Endothelial cell of umbilical vein (primary cell): ENCODE data around the gene AGFG1. TPM values are rescaled to one million over a fixed set of nuclear protein-coding genes. Genes with fewer than 3 reads are reported as not detected.

Experiments
- BruUV-seq: library from RNA; stranded (reverse); fragments of 400-500 nt; replicated peaks from 2 replicates; lab custom pipeline; 2021; lab: Mats Ljungman, UMichigan
- CTCF ChIA-PET: fragments of 300-600, 350-600 bp; sonication (Branson Sonifier 250); formaldehyde crosslinking; loops from one replicate; lab custom pipeline; 2021; ENCODE audit warnings: antibody characterized with exemption, inconsistent platforms; lab: Charles Lee
- POLR2A ChIA-PET: fragments of 300-600, 350-600 bp; sonication (Branson Sonifier 250); formaldehyde crosslinking; loops from one replicate; lab custom pipeline; 2021; ENCODE audit warnings: antibody characterized with exemption, inconsistent platforms; lab: Charles Lee
- DNase-seq: peaks from one replicate; pipeline ENCODE4 v3.0.0-alpha.2; 2011; ENCODE audit warnings: low read depth, low spot score
- FAIRE-seq: peaks from 2 replicates; lab custom pipeline; 2011; peaks lifted over from hg19 to GRCh38; lab: Jason Lieb, UNC
- H2AFZ ChIP-seq: 2 replicates; pipeline ENCODE4 v1.6.0; 2012; ENCODE audit warnings: low read depth, low read length, control low read depth, inconsistent platforms
- H3K27ac ChIP-seq: 2 replicates; pipeline ENCODE4 v1.5.1; 2011; ENCODE audit warnings: low read depth, mild to moderate bottlenecking, control low read depth, low read length, moderate library complexity; ENCODE audit not compliant: insufficient read depth
- H3K27me3 ChIP-seq, 2 experiments: 2 replicates each; pipeline versions ENCODE4 v1.6.0 to v1.6.1; 2011; ENCODE audit warnings: low read length in 2 of 2, mixed read lengths in 1 of 2; ENCODE audit not compliant: control insufficient read depth in 2 of 2, insufficient read depth in 2 of 2
- H3K36me3 ChIP-seq, 2 experiments: 2 replicates in 1 of 2; 3 replicates in 1 of 2; pipeline ENCODE4 v1.5.1; 2011; ENCODE audit warnings: low read length in 2 of 2, mild to moderate bottlenecking in 1 of 2, moderate library complexity in 1 of 2; ENCODE audit not compliant: control insufficient read depth in 2 of 2, insufficient read depth in 2 of 2; ENCODE audit errors: extremely low read depth in 1 of 2
- H3K4me1 ChIP-seq: 3 replicates; pipeline ENCODE4 v1.5.1; 2011; ENCODE audit warnings: mild to moderate bottlenecking, low read length; ENCODE audit not compliant: control insufficient read depth, insufficient read depth; ENCODE audit errors: extremely low read depth
- H3K4me2 ChIP-seq: 2 replicates; pipeline ENCODE4 v1.6.1; 2011; ENCODE audit warnings: low read length, control low read depth, mixed read lengths; ENCODE audit not compliant: insufficient read depth
- H3K4me3 ChIP-seq, 3 experiments: fragments of 200-600 bp in 1 of 3; sonication (generic), shearing (Covaris generic) in 1 of 3; replicated peaks in 1 of 3; 2 replicates each; pipeline ENCODE4 v1.5.1; 2011 to 2016; ENCODE audit warnings: control low read depth in 3 of 3, low read length in 3 of 3, mild to moderate bottlenecking in 2 of 3, inconsistent platforms in 1 of 3, low read depth in 1 of 3, moderate library complexity in 1 of 3; ENCODE audit not compliant: insufficient read depth in 1 of 3
- H3K79me2 ChIP-seq: 2 replicates; pipeline ENCODE4 v1.6.0; 2012; ENCODE audit warnings: low read length, inconsistent platforms; ENCODE audit not compliant: control insufficient read depth, insufficient read depth
- H3K9ac ChIP-seq: replicated peaks from 2 replicates; pipeline ENCODE3; 2011; ENCODE audit warnings: low read length, control low read depth; ENCODE audit not compliant: insufficient read depth; ENCODE audit errors: extremely low read depth
- H3K9me1 ChIP-seq: replicated peaks from 3 replicates; pipeline ENCODE4 v1.6.0; 2011; ENCODE audit warnings: mild to moderate bottlenecking, low read length; ENCODE audit not compliant: control insufficient read depth, insufficient read depth; ENCODE audit errors: extremely low read depth
- H3K9me3 ChIP-seq: replicated peaks from 2 replicates; pipeline ENCODE4 v1.5.1; 2012; ENCODE audit warnings: low read length, inconsistent platforms; ENCODE audit not compliant: control insufficient read depth, insufficient read depth
- H4K20me1 ChIP-seq: replicated peaks from 2 replicates; pipeline ENCODE3; 2011; ENCODE audit warnings: mild to moderate bottlenecking, low read length; ENCODE audit not compliant: control insufficient read depth, insufficient read depth; ENCODE audit errors: extremely low read depth
- CTCF ChIP-seq, 2 donors: IDR thresholded peaks; 1 replicate in 1 of 2; 2 replicates in 1 of 2; pipeline ENCODE4 v1.5.1; 2011; ENCODE audit warnings: low read length in 2 of 2, mild to moderate bottlenecking in 2 of 2, moderate library complexity in 2 of 2, control low read depth in 1 of 2, inconsistent platforms in 1 of 2, low read depth in 1 of 2; ENCODE audit not compliant: insufficient read depth in 1 of 2; ENCODE audit errors: extremely low read depth in 1 of 2
- EZH2 ChIP-seq: IDR thresholded peaks from 2 replicates; pipeline ENCODE4 v1.6.1; 2012; ENCODE audit warnings: borderline replicate concordance, low read depth, mild to moderate bottlenecking, moderate library complexity, low read length, inconsistent platforms; ENCODE audit not compliant: severe bottlenecking
- FOS ChIP-seq: IDR thresholded peaks from 2 replicates; pipeline ENCODE4 v1.6.1; 2011; ENCODE audit warnings: mild to moderate bottlenecking, low read length, moderate library complexity, borderline replicate concordance; ENCODE audit not compliant: insufficient read depth
- GATA2 ChIP-seq: IDR thresholded peaks from 2 replicates; pipeline ENCODE4 v1.7.0; 2011; ENCODE audit warnings: low read depth, mild to moderate bottlenecking, moderate library complexity, mixed read lengths, low read length; ENCODE audit not compliant: insufficient read length, insufficient read depth
- JUN ChIP-seq: IDR thresholded peaks from 2 replicates; pipeline ENCODE4 v1.6.1; 2011; ENCODE audit warnings: borderline replicate concordance, low read depth; ENCODE audit not compliant: insufficient read length, insufficient read depth
- MAX ChIP-seq: IDR thresholded peaks from 2 replicates; pipeline ENCODE4 v1.6.1; 2011; ENCODE audit not compliant: insufficient read depth, insufficient read length
- MYC ChIP-seq: IDR thresholded peaks from one replicate; pipeline ENCODE4 v1.6.1; 2011; ENCODE audit warnings: mild to moderate bottlenecking, low read depth, low read length
- POLR2A ChIP-seq: IDR thresholded peaks from 2 replicates; pipeline ENCODE4 v1.6.1; 2012; ENCODE audit warnings: low read depth, mild to moderate bottlenecking, control low read depth, low read length
- POLR2AphosphoS5 ChIP-seq: IDR thresholded peaks from 2 replicates; pipeline ENCODE4 v1.6.1; 2012; ENCODE audit warnings: low read depth, mild to moderate bottlenecking, control low read depth, low read length, moderate library complexity; ENCODE audit not compliant: insufficient read depth
- dilution Hi-C: fragments of 300-500 bp; cut with MboI; formaldehyde crosslinking; loops from one replicate; pipeline ENCODE4 v1.15.0; 2019; ENCODE audit warnings: low sequenced_read_pairs; ENCODE audit not compliant: extremely low pct_ligation_motif_present
- intact Hi-C: fragments of 100-400 bp; cut with micrococcal nuclease; formaldehyde crosslinking; loops from one replicate; pipeline ENCODE4 v1.10.0; 2022
- polyA plus RNA-seq, 4 experiments: library from polyadenylated mRNA; depleted of rRNA in 3 of 4; stranded (reverse) in 3 of 4; unstranded in 1 of 4; fragments of >200 nt; gene quantifications; 2 replicates each; pipeline versions ENCODE4 v1.2.1 to v1.2.3, GENCODE V29; 2011 to 2012; ENCODE audit warnings: missing spikeins in 1 of 4
- total RNA-seq: library from RNA; stranded (reverse); gene quantifications from 2 replicates; pipeline ENCODE4 v1.2.3, GENCODE V29; 2021

The AGFG1 gene
- total and polyA plus RNA-seq, 2 donors (not counting 3 experiments of a cell fraction or from before 2014, with no cell fraction given), result 87.9 to 106 TPM

- Histone ChIP-seq H3K9ac (no peak overlapping the region), H4K20me1 (peaks cover 21% of the 10 kb centered on the region), H3K4me2 (no peak overlapping the region), H3K9me3 (no peaks in the 10 kb centered on the region), H3K79me2 (peaks cover 97% of the 10 kb centered on the region), H3K4me3 (no peak overlapping the region), H3K27ac (no peak overlapping the region), H3K4me1 (peaks cover 15% of the 10 kb centered on the region), H3K9me1 (no peaks in the 10 kb centered on the region), H2AFZ (no peak overlapping the region), H3K36me3 (no peaks in the 10 kb centered on the region), H3K27me3 (no peaks in the 10 kb centered on the region)
- CTCF ChIA-PET, result no interaction called here
- POLR2A ChIA-PET, result no interaction called here
- DNase-seq (peak; percentile 65), FAIRE-seq (no peak)
- dilution Hi-C loops (no loop called here), intact Hi-C loops (loop anchor here (2.0 kb wide), 1 partner anchor 37 kb away; the partner anchor contains the start of gene AGFG1)
- TF ChIP-seq GATA2 (no peak), POLR2A (no peak), MYC (no peak), CTCF (IDR thresholded peaks at IDR 0.05; ENCODE audit: extremely low read depth in 1 of 2, insufficient read depth in 1 of 2, low read depth in 1 of 2, low read length in 2 of 2) (no peak), JUN (no peak), POLR2AphosphoS5 (no peak), EZH2 (no peak), FOS (no peak), MAX (no peak)
- no TSS peak for BruUV-seq
Observed at GRCh38 chr2:227509824-227510619, 38.1 kb downstream of the AGFG1 start.
